Mesenchymal stem cell (in vitro differentiated cells and primary cell): ENCODE data around the gene SIGLEC1. TPM values are rescaled to one million over a fixed set of nuclear protein-coding genes. Genes with fewer than 3 reads are reported as not detected.

Experiments
- DNase-seq: peaks from one replicate; pipeline ENCODE4 v3.0.0-alpha.2; 2013
- H2AFZ ChIP-seq: one replicate; pipeline ENCODE4 v1.6.1; 2013; ENCODE audit warnings: low read depth, mild to moderate bottlenecking, control low read depth, inconsistent platforms, low read length, moderate library complexity
- H2AK5ac ChIP-seq: 2 replicates; pipeline ENCODE4 v1.6.1; 2013; ENCODE audit warnings: low read length, moderate library complexity, mild to moderate bottlenecking, inconsistent platforms; ENCODE audit not compliant: severe bottlenecking
- H2BK120ac ChIP-seq: one replicate; pipeline ENCODE4 v1.6.1; 2013; ENCODE audit warnings: low read depth, mild to moderate bottlenecking, inconsistent platforms, low read length, moderate library complexity
- H2BK12ac ChIP-seq, 2 experiments: one replicate each; pipeline ENCODE4 v1.6.1; 2013; ENCODE audit warnings: inconsistent platforms in 2 of 2, low read length in 2 of 2, mild to moderate bottlenecking in 2 of 2, moderate library complexity in 2 of 2, control low read depth in 1 of 2
- H2BK15ac ChIP-seq: one replicate; pipeline ENCODE4 v1.6.1; 2013; ENCODE audit warnings: mild to moderate bottlenecking, low read depth, inconsistent platforms; ENCODE audit not compliant: poor library complexity, severe bottlenecking
- H2BK5ac ChIP-seq: 2 replicates; pipeline ENCODE4 v1.6.1; 2013; ENCODE audit warnings: low read depth, mild to moderate bottlenecking, low read length, control low read depth, inconsistent platforms; ENCODE audit not compliant: poor library complexity, severe bottlenecking
- H3K14ac ChIP-seq, 2 experiments: one replicate each; pipeline ENCODE4 v1.6.1; 2013; ENCODE audit warnings: inconsistent platforms in 2 of 2, low read length in 2 of 2, control low read depth in 1 of 2, mild to moderate bottlenecking in 1 of 2, moderate library complexity in 1 of 2
- H3K18ac ChIP-seq, 2 experiments: one replicate each; pipeline ENCODE4 v1.6.1; 2013; ENCODE audit warnings: inconsistent platforms in 2 of 2, low read length in 2 of 2, control low read depth in 1 of 2, low read depth in 1 of 2, mild to moderate bottlenecking in 1 of 2
- H3K23ac ChIP-seq, 2 experiments: one replicate each; pipeline ENCODE4 v1.6.1; 2013; ENCODE audit warnings: inconsistent platforms in 2 of 2, low read length in 2 of 2, mild to moderate bottlenecking in 2 of 2, moderate library complexity in 2 of 2, control low read depth in 1 of 2
- H3K27ac ChIP-seq: 2 replicates; pipeline ENCODE4 v1.5.1; 2013; ENCODE audit warnings: mild to moderate bottlenecking, moderate library complexity, low read length, control low read depth, inconsistent platforms; ENCODE audit not compliant: poor library complexity, severe bottlenecking
- H3K27me3 ChIP-seq, 2 experiments: 2 replicates each; pipeline versions ENCODE4 v1.6.1 to v1.7.0; 2013; ENCODE audit warnings: low read length in 2 of 2, mild to moderate bottlenecking in 2 of 2, moderate library complexity in 2 of 2, control low read depth in 1 of 2, inconsistent platforms in 1 of 2; ENCODE audit not compliant: control insufficient read depth in 1 of 2, insufficient read depth in 1 of 2
- H3K36me3 ChIP-seq, 2 experiments: 2 replicates each; pipeline versions ENCODE4 v1.6.1 to v1.7.0; 2013; ENCODE audit warnings: low read length in 2 of 2, control low read depth in 1 of 2, inconsistent platforms in 1 of 2, low read depth in 1 of 2, mild to moderate bottlenecking in 1 of 2; ENCODE audit not compliant: insufficient read depth in 2 of 2, control insufficient read depth in 1 of 2
- H3K4ac ChIP-seq, 2 experiments: one replicate each; pipeline ENCODE4 v1.6.1; 2013; ENCODE audit warnings: inconsistent platforms in 2 of 2, low read length in 2 of 2, mild to moderate bottlenecking in 2 of 2, moderate library complexity in 2 of 2, control low read depth in 1 of 2, low read depth in 1 of 2
- H3K4me1 ChIP-seq: 2 replicates; pipeline ENCODE4 v1.6.1; 2013; ENCODE audit warnings: low read depth, low read length, control low read depth; ENCODE audit not compliant: control insufficient read depth, insufficient read depth
- H3K4me2 ChIP-seq: 2 replicates; pipeline ENCODE4 v1.6.1; 2013; ENCODE audit warnings: low read length, mild to moderate bottlenecking, inconsistent platforms; ENCODE audit not compliant: poor library complexity, severe bottlenecking
- H3K4me3 ChIP-seq, 2 experiments: 2 replicates each; pipeline versions ENCODE4 v1.5.1 to v1.7.0; 2013; ENCODE audit warnings: low read length in 2 of 2, mild to moderate bottlenecking in 2 of 2, control low read depth in 1 of 2, low read depth in 1 of 2; ENCODE audit not compliant: insufficient read depth in 1 of 2
- H3K79me1 ChIP-seq: replicated peaks from 2 replicates; pipeline ENCODE4 v1.6.1; 2013; ENCODE audit warnings: mild to moderate bottlenecking, control low read depth, low read length, inconsistent platforms; ENCODE audit not compliant: poor library complexity, severe bottlenecking
- H3K9ac ChIP-seq: 2 replicates; pipeline ENCODE4 v1.7.0; 2013; ENCODE audit warnings: mild to moderate bottlenecking, low read length, moderate library complexity
- H3K9me3 ChIP-seq: 2 replicates; pipeline ENCODE4 v1.7.0; 2013; ENCODE audit warnings: mild to moderate bottlenecking, low read length; ENCODE audit not compliant: control insufficient read depth
- H4K8ac ChIP-seq: one replicate; pipeline ENCODE4 v1.6.1; 2013; ENCODE audit warnings: inconsistent platforms, mild to moderate bottlenecking, low read length, moderate library complexity
- H4K91ac ChIP-seq: one replicate; pipeline ENCODE4 v1.6.1; 2013; ENCODE audit warnings: mild to moderate bottlenecking, low read length, inconsistent platforms
- WGBS: methylation state at CpG from one replicate; pipeline ENCODE4 v1.1.7; 2013; ENCODE audit warnings: mixed read lengths; 5-methylcytosine and 5-hydroxymethylcytosine counted together
- polyA plus RNA-seq, 2 experiments: library from polyadenylated mRNA; stranded (reverse); fragments of 200-250 nt; gene quantifications; one replicate each; pipeline ENCODE4 v1.2.3, GENCODE V29; 2013

Gene SIGLEC1
- polyA plus RNA-seq (2013, experiment 1 of 2) = not detected
- polyA plus RNA-seq (2013, experiment 2 of 2) = not detected

GRCh38 chr20:3712279-3712873 is at the start of gene SIGLEC1:
Gene SIGLEC1, minus strand, starts transcription at chr20:3712600. Its CDS starts 5,472 bp downstream, at chr20:3707128.
- H2BK120ac ChIP-seq = no peak within 1 kb of the TSS
- H2BK12ac ChIP-seq = no peak within 1 kb of the TSS
- H3K4me1 ChIP-seq = peaks cover 8% of the 10 kb centered on the region
- H3K27me3 ChIP-seq = peaks cover 0 to 9% of the 10 kb centered on the region in 2 experiments
- no peaks in the 10 kb centered on the region for H3K9me3 ChIP-seq
- H2AFZ ChIP-seq = no peak within 1 kb of the TSS
- peak within 1 kb of the TSS; percentile 53 for H3K9ac ChIP-seq
- no peak within 1 kb of the TSS for H3K23ac ChIP-seq
- H4K8ac ChIP-seq = no peak within 1 kb of the TSS
- H2BK15ac ChIP-seq = no peak within 1 kb of the TSS
- H2AK5ac ChIP-seq = no peak within 1 kb of the TSS
- H3K4me3 ChIP-seq = no peak within 1 kb of the TSS
- no peak within 1 kb of the TSS for H3K18ac ChIP-seq
- H3K36me3 ChIP-seq = no peaks in the 10 kb centered on the region
- no peak within 1 kb of the TSS for H3K4me2 ChIP-seq
- no peak within 1 kb of the TSS for H2BK5ac ChIP-seq
- H3K4ac ChIP-seq = no peak within 1 kb of the TSS
- 83% methylated on average over 12 of the region's 15 CpGs for WGBS
- H3K79me1 ChIP-seq = no peaks in the 10 kb centered on the region
- no peak within 1 kb of the TSS for H4K91ac ChIP-seq
- H3K27ac ChIP-seq = no peak within 1 kb of the TSS
- H3K14ac ChIP-seq = no peak within 1 kb of the TSS
- no peak for DNase-seq

- H3K4me3 ChIP-seq = no peak overlapping the region
- H3K23ac ChIP-seq = no peak overlapping the region
- peaks cover 19 to 28% of the 10 kb centered on the region in 2 experiments for H3K36me3 ChIP-seq
- no peak overlapping the region for H2AK5ac ChIP-seq
- 68% methylated on average over 9 of the region's 10 CpGs for WGBS
- H3K9ac ChIP-seq = no peak overlapping the region
- H4K8ac ChIP-seq = no peak overlapping the region
- H2BK12ac ChIP-seq = no peak overlapping the region
- no peaks in the 10 kb centered on the region for H3K27me3 ChIP-seq
- DNase-seq = peak; percentile 35
- no peak overlapping the region for H4K91ac ChIP-seq
- H3K79me1 ChIP-seq = peaks cover 32% of the 10 kb centered on the region
- no peak overlapping the region for H2BK5ac ChIP-seq
- no peaks in the 10 kb centered on the region for H3K9me3 ChIP-seq
- no peak overlapping the region for H3K27ac ChIP-seq
- no peak overlapping the region for H2AFZ ChIP-seq
- no peak overlapping the region for H3K14ac ChIP-seq
- H2BK15ac ChIP-seq = no peak overlapping the region
- H2BK120ac ChIP-seq = no peak overlapping the region
- H3K4me1 ChIP-seq = peaks cover 2% of the 10 kb centered on the region
- no peak overlapping the region for H3K18ac ChIP-seq
- no peak overlapping the region for H3K4me2 ChIP-seq
- no peak overlapping the region for H3K4ac ChIP-seq
Measured at GRCh38 chr20:3760655-3761348, 48.4 kb upstream of the SIGLEC1 start.

GRCh38 chr20:3759884-3760283 is 47.5 kb upstream of the SIGLEC1 start:
- Histone ChIP-seq H3K4me3 (no peak overlapping the region), H4K91ac (no peak overlapping the region), H4K8ac (no peak overlapping the region), H3K4ac (no peak overlapping the region), H3K9ac (no peak overlapping the region), H2AFZ (no peak overlapping the region), H3K4me1 (peaks cover 2% of the 10 kb centered on the region), H2BK12ac (no peak overlapping the region), H2AK5ac (no peak overlapping the region), H3K23ac (no peak overlapping the region), H2BK120ac (no peak overlapping the region), H3K79me1 (peaks cover 25% of the 10 kb centered on the region), H3K27me3 (no peaks in the 10 kb centered on the region), H3K9me3 (no peaks in the 10 kb centered on the region), H3K27ac (no peak overlapping the region), H3K14ac (peak overlapping the region in 1 of 2 experiments; percentile 13), H2BK15ac (no peak overlapping the region), H2BK5ac (no peak overlapping the region), H3K4me2 (no peak overlapping the region), H3K36me3 (peaks cover 29 to 37% of the 10 kb centered on the region in 2 experiments), H3K18ac (no peak overlapping the region)
- WGBS = 90% methylated on average over 11 of the region's 11 CpGs
- DNase-seq = no peak

GRCh38 chr20:3759316-3759823 is 47.0 kb upstream of the SIGLEC1 start:
- Histone ChIP-seq H3K9ac (no peak overlapping the region), H3K36me3 (peaks cover 34 to 40% of the 10 kb centered on the region in 2 experiments), H4K8ac (no peak overlapping the region), H3K27me3 (no peaks in the 10 kb centered on the region), H2BK5ac (no peak overlapping the region), H3K9me3 (no peaks in the 10 kb centered on the region), H3K4me1 (peaks cover 2% of the 10 kb centered on the region), H3K27ac (no peak overlapping the region), H3K18ac (no peak overlapping the region), H3K4ac (no peak overlapping the region), H3K4me3 (no peak overlapping the region), H2BK120ac (no peak overlapping the region), H3K23ac (no peak overlapping the region), H3K79me1 (peaks cover 19% of the 10 kb centered on the region), H4K91ac (no peak overlapping the region), H2BK12ac (no peak overlapping the region), H3K14ac (no peak overlapping the region), H2BK15ac (no peak overlapping the region), H2AK5ac (no peak overlapping the region), H2AFZ (no peak overlapping the region), H3K4me2 (no peak overlapping the region)
- WGBS = 83% methylated on average over 11 of the region's 11 CpGs
- DNase-seq = no peak
